ENCODE data around the gene NCCRP1.

DNA sequence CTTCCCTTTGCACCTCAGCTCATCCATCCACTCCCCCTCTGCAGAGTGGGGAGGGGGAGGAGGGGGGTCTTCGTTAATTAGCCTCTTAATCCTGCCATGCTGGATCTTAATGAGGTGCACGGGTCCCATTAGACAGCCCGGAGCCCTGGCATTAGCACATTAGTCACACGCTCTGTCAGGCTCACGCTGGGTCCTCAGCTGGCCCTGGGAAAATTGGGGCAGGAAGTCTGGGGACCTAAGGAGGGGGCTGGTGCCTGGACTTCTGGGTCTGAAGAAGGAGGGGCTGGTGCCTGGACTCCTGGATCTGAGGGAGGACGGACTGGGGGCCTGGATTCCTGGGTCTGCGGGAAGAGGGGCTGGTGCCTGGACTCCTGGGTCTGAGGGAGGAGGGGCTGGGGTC lies 444 bp upstream of the NCCRP1 start:
- TF ChIP-seq, protein P1, sequence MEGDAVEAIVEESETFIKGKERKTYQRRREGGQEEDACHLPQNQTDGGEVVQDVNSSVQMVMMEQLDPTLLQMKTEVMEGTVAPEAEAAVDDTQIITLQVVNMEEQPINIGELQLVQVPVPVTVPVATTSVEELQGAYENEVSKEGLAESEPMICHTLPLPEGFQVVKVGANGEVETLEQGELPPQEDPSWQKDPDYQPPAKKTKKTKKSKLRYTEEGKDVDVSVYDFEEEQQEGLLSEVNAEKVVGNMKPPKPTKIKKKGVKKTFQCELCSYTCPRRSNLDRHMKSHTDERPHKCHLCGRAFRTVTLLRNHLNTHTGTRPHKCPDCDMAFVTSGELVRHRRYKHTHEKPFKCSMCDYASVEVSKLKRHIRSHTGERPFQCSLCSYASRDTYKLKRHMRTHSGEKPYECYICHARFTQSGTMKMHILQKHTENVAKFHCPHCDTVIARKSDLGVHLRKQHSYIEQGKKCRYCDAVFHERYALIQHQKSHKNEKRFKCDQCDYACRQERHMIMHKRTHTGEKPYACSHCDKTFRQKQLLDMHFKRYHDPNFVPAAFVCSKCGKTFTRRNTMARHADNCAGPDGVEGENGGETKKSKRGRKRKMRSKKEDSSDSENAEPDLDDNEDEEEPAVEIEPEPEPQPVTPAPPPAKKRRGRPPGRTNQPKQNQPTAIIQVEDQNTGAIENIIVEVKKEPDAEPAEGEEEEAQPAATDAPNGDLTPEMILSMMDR (IDR thresholded peaks at IDR 0.05): no peak
- TF ChIP-seq ZFX (IDR thresholded peaks at IDR 0.05; ENCODE audit: borderline replicate concordance): no peak

Measured in 22Rv1 (cell line).